OCI-LY7 (cell line): ENCODE results near the gene SLC30A9. TPM values are rescaled to one million over a fixed set of nuclear protein-coding genes. Genes with fewer than 3 reads are reported as not detected.
A peak's percentile ranks its signal among the peaks of the same experiment; 100 is the strongest.

Experiments used
- BruUV-seq: library from RNA; stranded (reverse); fragments of 400-500 nt; replicated peaks from 2 replicates; lab custom pipeline; 2021; lab: Mats Ljungman, UMichigan
- CTCF ChIA-PET: fragments of 300-600 bp; sonication (Branson Sonifier 250); formaldehyde crosslinking; loops from one replicate; lab custom pipeline; 2022; ENCODE audit warnings: antibody characterized with exemption; ENCODE audit not compliant: unreplicated experiment; lab: Charles Lee
- POLR2A ChIA-PET: fragments of 300-600 bp; sonication (Branson Sonifier 250); formaldehyde crosslinking; loops from one replicate; lab custom pipeline; 2022; ENCODE audit warnings: antibody characterized with exemption; lab: Charles Lee
- DNase-seq: peaks from one replicate; pipeline ENCODE4 v3.0.0-alpha.2; 2015; ENCODE audit warnings: low spot score
- H2AFZ ChIP-seq: fragments of 200-600 bp; sonication (generic), shearing (Covaris generic); 2 replicates; pipeline ENCODE4 v1.6.1; 2014; ENCODE audit warnings: mild to moderate bottlenecking, antibody characterized with exemption, low read length, moderate library complexity
- H3K27ac ChIP-seq: fragments of 200-600 bp; sonication (generic); 2 replicates; pipeline ENCODE4 v1.5.1; 2014; ENCODE audit warnings: mixed run types, low read depth, mild to moderate bottlenecking, moderate library complexity, low read length, inconsistent platforms; ENCODE audit not compliant: poor library complexity, severe bottlenecking
- H3K36me3 ChIP-seq: fragments of 200-600 bp; sonication (generic); 2 replicates; pipeline ENCODE4 v1.6.1; 2014; ENCODE audit warnings: mild to moderate bottlenecking, antibody characterized with exemption, low read length, moderate library complexity, mixed read lengths; ENCODE audit not compliant: insufficient read depth
- H3K4me1 ChIP-seq: fragments of 200-600 bp; sonication (generic); 2 replicates; pipeline ENCODE4 v1.5.1; 2014; ENCODE audit warnings: mild to moderate bottlenecking, low read length; ENCODE audit not compliant: insufficient read depth, poor library complexity, severe bottlenecking
- H3K4me2 ChIP-seq: fragments of 200-600 bp; sonication (generic); 2 replicates; pipeline ENCODE4 v1.6.1; 2014; ENCODE audit warnings: mild to moderate bottlenecking, low read length
- H3K4me3 ChIP-seq: fragments of 200-600 bp; sonication (generic); 2 replicates; pipeline ENCODE4 v1.5.1; 2014; ENCODE audit warnings: mild to moderate bottlenecking, low read depth, low read length; ENCODE audit not compliant: poor library complexity, severe bottlenecking
- H3K79me2 ChIP-seq: fragments of 200-600 bp; sonication (generic); 2 replicates; pipeline ENCODE4 v1.6.1; 2016; ENCODE audit warnings: low read depth, mild to moderate bottlenecking, low read length, moderate library complexity, mixed read lengths; ENCODE audit not compliant: insufficient read depth
- H3K9me2 ChIP-seq: fragments of 200-600 bp; sonication (generic); 2 replicates; pipeline ENCODE4 v1.6.1; 2016; ENCODE audit warnings: mild to moderate bottlenecking, low read length, mixed read lengths; ENCODE audit not compliant: insufficient read depth
- H3K9me3 ChIP-seq: fragments of 200-600 bp; sonication (generic); 2 replicates; pipeline ENCODE4 v1.6.1; 2014; ENCODE audit warnings: mild to moderate bottlenecking, mixed run types, low read length, mixed read lengths
- H4K20me1 ChIP-seq: fragments of 200-600 bp; sonication (generic); 2 replicates; pipeline ENCODE4 v1.6.1; 2014; ENCODE audit warnings: mild to moderate bottlenecking, antibody characterized with exemption, low read length, moderate library complexity, mixed read lengths; ENCODE audit not compliant: insufficient read depth
- CTCF ChIP-seq: fragments of 200-600 bp; sonication (generic); conservative IDR thresholded peaks from 2 replicates; pipeline ENCODE4 v1.5.1; 2014; ENCODE audit warnings: mild to moderate bottlenecking, antibody characterized with exemption, low read length, moderate library complexity, mixed read lengths
- EZH2phosphoT487 ChIP-seq: fragments of 200-600 bp; sonication (generic); IDR thresholded peaks from 2 replicates; pipeline ENCODE4 v1.6.1; 2018; ENCODE audit warnings: low read depth, borderline replicate concordance, mild to moderate bottlenecking, mixed run types, antibody characterized with exemption, low read length, moderate library complexity, mixed read lengths
- intact Hi-C: fragments of 100-400 bp; cut with micrococcal nuclease; formaldehyde crosslinking; loops from one replicate; pipeline ENCODE4 v1.10.0; 2022; ENCODE audit not compliant: unreplicated experiment
- total RNA-seq, 2 experiments: library from RNA; depleted of rRNA in 1 of 2; stranded (reverse); fragments of >200 nt in 1 of 2; shearing (Covaris generic) in 1 of 2; gene quantifications; 2 replicates each; pipeline ENCODE4 v1.2.3, GENCODE V29; 2014 to 2022

Gene SLC30A9
- total RNA-seq, 2 experiments from 2014 or later: 33.8 to 40.8 TPM

- Histone ChIP-seq H3K4me2 (peak overlapping the region; percentile 95), H2AFZ (no peak overlapping the region), H3K4me3 (peak overlapping the region; percentile 94), H4K20me1 (0 out of 2 replicates have a peak, but pooled peaks cover 5% of the 10 kb centered on the region), H3K4me1 (peaks cover 26% of the 10 kb centered on the region), H3K9me2 (no peaks in the 10 kb centered on the region), H3K36me3 (no peaks in the 10 kb centered on the region), H3K9me3 (no peaks in the 10 kb centered on the region), H3K79me2 (peaks cover 28% of the 10 kb centered on the region), H3K27ac (no peak overlapping the region)
- ChIA-PET POLR2A (interaction anchor here (0.6 kb wide), 1 partner anchor 90 kb away, joined by 3 read pairs; no protein-coding TSS in a partner anchor), CTCF (no interaction called here)
- no peak for DNase-seq
- intact Hi-C loops: loop anchor here (2.0 to 5.0 kb wide), 2 partner anchors 57 to 160 kb away; partner anchors contain the start of genes BEND4 and TMEM33
- TF ChIP-seq EZH2phosphoT487 (no peak), CTCF (no peak)
- BruUV-seq: no TSS peak
Observed at GRCh38 chr4:41991916-41992767, 1.8 kb downstream of the SLC30A9 start.

- Histone ChIP-seq H3K9me2 (no peaks in the 10 kb centered on the region), H3K79me2 (peaks cover 28% of the 10 kb centered on the region), H3K36me3 (no peaks in the 10 kb centered on the region), H2AFZ (no peak overlapping the region), H3K4me1 (peaks cover 26% of the 10 kb centered on the region), H3K27ac (no peak overlapping the region), H4K20me1 (0 out of 2 replicates have a peak, but pooled peaks cover 5% of the 10 kb centered on the region), H3K4me3 (no peak overlapping the region), H3K4me2 (peak overlapping the region; percentile 95; the same call in 1 of the 2 replicates), H3K9me3 (no peaks in the 10 kb centered on the region)
- DNase-seq: no peak
- POLR2A ChIA-PET: interaction anchor here (0.6 kb wide), 1 partner anchor 91 kb away, joined by 3 read pairs; no protein-coding TSS in a partner anchor
- CTCF ChIA-PET: no interaction called here
- BruUV-seq: no TSS peak
- intact Hi-C loops: loop anchor here (5.0 kb wide), 1 partner anchor 159 kb away; the partner anchor contains the start of gene BEND4
- TF ChIP-seq EZH2phosphoT487 (no peak), CTCF (no peak)
Observed at GRCh38 chr4:41992967-41993857, 2.9 kb downstream of the SLC30A9 start.
